HTR-8/SVneo (cell line): ENCODE results near the gene ULK4.
"Not testable (repeated sequence)": the region's sequence is repeated elsewhere in the genome, so short reads cannot be mapped to it uniquely, and the experiment has no call there.

Experiments used
- DNase-seq: peaks from one replicate; pipeline ENCODE4 v3.0.0; 2011; ENCODE audit warnings: low spot score, mixed read lengths; ENCODE audit not compliant: insufficient read length
- FAIRE-seq: peaks from 2 replicates; lab custom pipeline; 2011; peaks lifted over from hg19 to GRCh38; lab: Jason Lieb, UNC

The ULK4 gene

GRCh38 chr3:41700155-41700554 lies 261.7 kb downstream of the ULK4 start:
- DNase-seq, result no peak
- no peak for FAIRE-seq

DNA sequence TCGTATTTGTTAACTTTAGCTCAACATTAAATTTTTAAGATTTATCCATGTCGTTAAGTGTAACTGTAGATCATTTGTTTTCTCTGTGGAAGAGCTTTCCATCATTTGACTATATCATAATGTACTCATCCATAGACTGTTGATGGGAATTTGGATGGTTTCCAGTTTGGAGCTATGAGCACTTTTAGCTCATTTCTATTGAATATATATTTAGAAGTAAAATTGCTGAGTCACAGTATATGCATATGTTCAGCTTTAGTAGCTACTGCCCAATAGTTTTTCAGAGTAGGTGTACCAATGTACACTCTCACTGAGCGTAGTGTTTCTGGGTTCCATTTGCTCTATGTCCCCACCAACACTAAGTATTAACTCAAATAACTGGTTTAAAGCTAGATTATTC lies 263.0 kb downstream of the ULK4 start:
- DNase-seq (no peak), FAIRE-seq (no peak)

GRCh38 chr3:41697702-41698101 lies 264.2 kb downstream of the ULK4 start:
- DNase-seq, result no peak
- no peak for FAIRE-seq

- not testable (repeated sequence) for DNase-seq, FAIRE-seq
Measured at GRCh38 chr3:41695806-41696205, 266.1 kb downstream of the ULK4 start.

DNA sequence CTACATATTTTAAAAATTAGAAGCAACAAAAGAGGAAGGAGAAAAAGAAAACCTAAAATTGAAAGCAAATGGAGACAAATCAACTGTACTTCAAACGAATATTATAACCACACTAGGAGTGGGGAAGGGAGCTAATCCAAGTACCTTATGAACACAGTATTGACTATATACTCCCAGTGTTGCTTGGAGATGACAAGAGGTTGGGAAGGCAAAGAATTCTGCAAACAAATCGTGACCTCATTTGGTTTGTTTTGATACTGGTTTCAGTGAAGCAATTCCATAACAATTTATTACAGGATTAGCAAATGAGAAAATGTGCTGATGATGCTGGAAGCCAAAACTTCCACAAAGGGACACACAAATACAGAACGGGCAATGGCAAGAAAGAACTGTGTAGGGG lies 268.1 kb downstream of the ULK4 start:
- no peak for FAIRE-seq
- DNase-seq, result no peak

GRCh38 chr3:41690766-41691563 lies 270.9 kb downstream of the ULK4 start:
- no peak for DNase-seq
- FAIRE-seq, result no peak

DNA sequence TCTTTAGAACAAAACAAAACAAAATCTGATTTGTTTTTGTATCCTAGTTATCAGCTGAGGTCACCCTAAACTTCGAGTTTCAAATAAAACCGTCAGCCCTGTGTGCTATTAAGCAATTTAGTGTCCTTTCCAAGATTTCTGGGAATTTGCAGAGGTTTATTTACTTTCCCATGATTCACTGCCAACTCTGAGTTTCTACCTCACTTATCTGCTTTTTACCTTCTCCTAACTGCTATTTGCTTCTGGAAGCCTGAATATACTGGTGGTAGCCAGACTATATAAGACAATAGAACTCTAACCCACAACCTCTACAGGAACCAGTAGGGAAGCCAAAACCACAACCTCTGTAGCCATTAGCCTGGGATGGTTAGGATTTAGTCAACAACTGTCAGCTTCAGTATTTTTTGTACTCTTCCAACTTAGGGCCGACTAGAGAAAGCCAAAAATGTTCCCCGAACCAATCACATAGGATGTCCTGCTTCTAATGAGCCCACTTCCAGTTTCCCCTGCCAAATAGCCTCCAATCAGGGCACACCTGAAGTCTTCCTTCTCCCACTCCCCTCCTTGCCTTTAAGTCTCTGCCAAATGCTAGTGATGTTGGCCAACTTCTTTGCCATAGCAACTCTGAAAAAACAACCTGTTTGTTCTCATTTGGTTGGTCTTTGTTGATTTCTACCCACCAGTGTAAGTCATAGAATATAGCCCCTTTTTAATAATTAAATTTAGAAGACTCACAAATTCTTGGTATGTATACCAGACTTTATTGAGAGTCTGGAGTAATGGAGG lies 273.1 kb downstream of the ULK4 start:
- DNase-seq, result no peak
- no peak for FAIRE-seq

DNA sequence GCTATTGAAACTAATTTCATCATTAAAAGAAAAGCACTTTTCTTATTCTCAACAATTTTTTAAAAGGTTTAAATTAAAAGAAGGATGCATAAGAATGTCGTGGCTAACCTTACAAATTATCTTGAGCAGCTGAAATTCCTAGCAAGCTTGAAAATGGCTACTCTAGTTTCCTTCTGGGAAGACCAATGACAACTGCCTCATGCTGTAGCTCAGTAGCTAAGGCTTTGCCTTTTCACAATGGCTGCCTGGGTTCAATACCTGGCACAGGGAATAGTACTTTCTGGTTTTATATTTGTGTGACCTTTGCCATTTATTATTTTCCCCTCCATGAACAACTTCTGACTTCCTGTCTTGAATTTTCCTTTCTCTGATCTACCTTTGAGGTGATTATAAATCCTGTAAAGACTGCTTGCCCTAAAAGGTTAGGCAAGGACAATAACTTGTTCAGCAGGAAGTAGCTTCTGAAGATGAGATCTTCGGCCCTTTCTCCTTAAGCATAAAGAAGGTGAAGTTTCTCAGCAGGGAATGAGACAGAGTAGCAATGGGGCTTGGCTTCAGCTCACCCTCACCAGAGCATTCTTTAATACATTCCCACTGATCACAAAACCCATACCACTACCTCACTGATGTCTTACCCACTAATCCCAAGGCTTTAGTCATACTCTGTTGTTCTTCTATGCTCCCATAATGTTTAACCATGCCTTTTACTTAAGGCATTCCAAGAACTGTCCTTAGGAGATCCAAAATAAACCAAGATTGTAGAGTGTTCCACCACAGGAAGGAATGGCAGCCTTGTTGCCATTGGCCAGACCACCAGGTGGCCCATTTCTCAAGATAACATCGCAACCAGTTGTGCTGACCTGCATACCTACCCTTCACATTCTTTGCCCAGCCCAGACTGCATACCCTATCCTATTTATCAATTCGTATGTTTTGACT lies 276.8 kb downstream of the ULK4 start:
- FAIRE-seq (no peak), DNase-seq (no peak)

DNA sequence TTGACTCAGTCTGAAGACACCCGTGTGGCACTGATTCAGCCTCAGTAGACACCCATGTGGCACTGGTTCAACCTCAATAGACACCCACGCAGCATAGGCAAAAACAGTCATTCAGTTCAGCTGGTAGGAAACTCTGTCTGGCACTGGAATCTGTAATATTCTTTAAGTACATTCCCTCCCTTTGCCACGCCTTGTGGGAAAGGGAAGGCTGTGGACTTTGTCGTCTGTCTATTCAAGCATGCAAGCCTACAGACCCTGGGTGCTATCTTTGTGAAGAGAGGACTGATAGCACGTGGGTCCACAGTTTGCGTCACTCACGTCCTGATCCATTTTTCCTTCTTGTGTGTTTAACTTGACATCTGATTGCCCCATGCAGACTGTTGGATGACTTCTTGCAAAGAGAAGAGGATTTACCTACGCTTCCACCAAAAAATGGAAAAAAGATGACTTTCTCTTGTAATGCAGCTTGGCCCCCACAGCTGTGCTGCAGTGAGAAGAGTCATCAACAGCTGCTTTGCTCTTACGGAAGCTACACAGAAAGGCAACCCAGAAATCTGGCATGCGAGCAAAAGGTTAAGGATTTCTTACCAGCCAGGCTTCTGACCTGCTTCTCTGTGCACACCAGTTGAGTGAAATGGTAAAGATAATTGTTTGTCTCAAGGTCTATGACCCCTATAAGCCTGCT lies 278.1 kb downstream of the ULK4 start:
- FAIRE-seq (no peak), DNase-seq (no peak)

GRCh38 chr3:41682996-41683395 lies 278.9 kb downstream of the ULK4 start:
- DNase-seq (no peak), FAIRE-seq (no peak)

DNA sequence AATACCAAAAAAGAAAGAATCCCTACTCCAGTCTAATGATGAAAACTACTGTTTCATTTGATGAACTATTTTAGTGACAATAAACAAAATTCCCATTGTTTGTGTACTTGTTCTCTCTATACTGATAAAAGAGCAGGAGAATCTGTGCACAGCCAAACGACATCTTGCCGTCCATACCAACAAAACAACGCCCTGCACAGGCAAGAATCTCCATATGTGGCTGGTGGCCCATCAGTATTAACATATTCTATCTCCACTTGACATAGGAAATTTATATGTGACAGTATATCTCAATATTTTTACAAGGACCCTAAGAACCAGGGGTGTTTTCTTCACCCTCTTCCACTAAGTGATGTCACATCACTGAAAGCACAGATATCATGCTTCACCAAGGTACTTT lies 279.5 kb downstream of the ULK4 start:
- DNase-seq, result no peak
- FAIRE-seq, result no peak

DNA sequence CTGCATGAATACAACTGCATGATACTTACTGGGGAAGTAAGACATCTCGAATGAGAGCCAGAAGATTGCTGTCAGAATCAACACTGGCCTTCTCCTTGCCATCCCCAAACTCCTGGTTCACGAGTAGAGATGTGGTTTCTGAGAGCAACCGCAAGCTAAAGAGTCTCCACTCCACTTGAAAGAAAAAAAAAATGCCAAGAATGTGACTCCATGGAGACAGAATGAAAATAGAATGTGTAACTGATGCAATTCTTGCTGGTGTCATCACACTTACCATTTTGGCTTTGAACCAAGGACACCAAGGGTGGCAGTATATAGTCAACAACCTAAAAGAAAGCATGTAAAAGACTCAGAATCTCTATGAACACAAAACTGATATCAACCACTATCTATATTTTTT lies 280.4 kb downstream of the ULK4 start:
- peak; percentile 35 for DNase-seq
- no peak for FAIRE-seq

GRCh38 chr3:41679374-41679773 lies 282.5 kb downstream of the ULK4 start:
- no peak for DNase-seq
- FAIRE-seq, result no peak

DNA sequence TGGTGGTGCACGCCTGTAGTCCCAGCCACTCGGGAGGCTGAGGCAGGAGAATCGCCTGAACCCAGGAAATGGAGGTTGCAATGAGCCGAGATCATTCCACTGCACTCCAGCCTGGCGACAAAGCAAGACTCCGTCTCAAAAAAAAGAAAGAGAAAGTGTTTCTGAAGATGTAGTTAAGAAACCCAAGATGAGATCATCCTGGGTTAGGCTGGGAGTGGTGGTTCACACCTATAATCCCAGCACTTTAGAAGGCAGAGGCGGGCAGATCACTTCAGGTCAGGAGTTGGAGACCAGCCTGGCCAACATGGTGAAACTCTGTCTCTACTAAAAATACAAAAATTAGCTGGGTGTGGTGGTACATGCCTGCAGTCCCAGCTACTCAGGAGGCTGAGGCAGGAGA lies 286.8 kb downstream of the ULK4 start:
- not testable (repeated sequence) for FAIRE-seq, DNase-seq

- DNase-seq (no peak), FAIRE-seq (no peak)
Measured at GRCh38 chr3:41674449-41674848, 287.5 kb downstream of the ULK4 start.

DNA sequence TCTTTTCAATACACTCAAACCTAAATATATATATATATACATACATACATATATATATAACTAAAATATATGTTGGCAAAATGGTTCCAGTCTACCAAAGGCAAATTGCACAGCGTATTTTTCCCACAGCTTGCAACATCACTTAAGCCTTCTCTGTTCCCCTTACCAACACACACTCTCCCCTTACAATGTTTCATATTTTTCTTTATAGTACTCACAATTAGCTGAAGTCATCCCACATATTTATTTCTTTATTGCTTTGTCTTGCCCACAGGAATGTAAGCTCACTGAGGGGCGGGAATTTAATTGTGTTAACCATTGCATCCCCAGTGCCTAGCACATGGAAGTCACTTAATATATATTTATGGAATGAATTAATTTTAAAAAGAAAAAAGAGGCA lies 288.3 kb downstream of the ULK4 start:
- no peak for DNase-seq
- FAIRE-seq, result no peak

- DNase-seq (no peak), FAIRE-seq (no peak)
Measured at GRCh38 chr3:41668379-41668778, 293.5 kb downstream of the ULK4 start.

DNA sequence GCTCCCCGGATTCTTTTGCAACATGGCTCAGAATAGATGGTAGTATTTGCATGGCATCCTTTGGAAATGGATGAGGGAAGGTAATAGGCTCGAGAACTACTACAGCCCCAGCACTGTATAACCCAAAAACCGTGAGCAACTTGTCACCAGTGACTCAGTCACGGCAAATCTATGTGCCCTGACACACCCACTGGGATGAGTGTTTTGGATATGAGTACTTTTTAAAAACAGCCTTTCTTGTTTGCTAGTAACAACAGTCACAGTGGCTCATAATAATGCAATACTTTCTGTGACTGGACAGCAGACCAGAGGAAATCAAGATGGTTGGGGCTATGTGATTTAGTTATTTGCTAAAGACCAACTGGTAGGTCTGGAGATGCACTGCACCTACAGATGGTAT lies 299.6 kb downstream of the ULK4 start:
- DNase-seq (no peak), FAIRE-seq (no peak)

GRCh38 chr3:41661796-41662195 lies 300.1 kb downstream of the ULK4 start:
- DNase-seq (no peak), FAIRE-seq (no peak)

GRCh38 chr3:41660510-41660909 lies 301.4 kb downstream of the ULK4 start:
- FAIRE-seq (no peak), DNase-seq (no peak)
